ENCODE data around the gene FLVCR1.
A peak's percentile ranks its signal among the peaks of the same experiment; 100 is the strongest.

Gene FLVCR1

GRCh38 chr1:212916481-212917133 lies 58.5 kb downstream of the FLVCR1 start:
- peak; percentile 11 for DNase-seq

DNA sequence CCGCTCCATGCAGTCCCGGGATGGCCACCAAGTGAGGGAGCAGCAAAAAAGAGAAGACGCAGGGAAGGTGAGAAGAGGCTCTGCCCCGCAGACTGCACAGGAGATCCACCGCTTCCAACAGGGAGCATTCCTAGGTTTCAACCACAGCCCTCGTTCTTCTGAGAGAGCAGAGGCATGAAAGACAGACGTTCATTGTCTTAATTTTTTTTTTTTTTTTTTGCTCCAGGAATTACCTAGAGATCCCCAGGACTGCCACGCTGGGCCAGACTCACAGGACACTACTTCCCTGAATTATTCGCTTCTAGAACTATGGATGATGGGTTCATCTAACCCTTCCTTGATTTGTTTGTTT lies 59.0 kb downstream of the FLVCR1 start:
- no peak for DNase-seq

DNA sequence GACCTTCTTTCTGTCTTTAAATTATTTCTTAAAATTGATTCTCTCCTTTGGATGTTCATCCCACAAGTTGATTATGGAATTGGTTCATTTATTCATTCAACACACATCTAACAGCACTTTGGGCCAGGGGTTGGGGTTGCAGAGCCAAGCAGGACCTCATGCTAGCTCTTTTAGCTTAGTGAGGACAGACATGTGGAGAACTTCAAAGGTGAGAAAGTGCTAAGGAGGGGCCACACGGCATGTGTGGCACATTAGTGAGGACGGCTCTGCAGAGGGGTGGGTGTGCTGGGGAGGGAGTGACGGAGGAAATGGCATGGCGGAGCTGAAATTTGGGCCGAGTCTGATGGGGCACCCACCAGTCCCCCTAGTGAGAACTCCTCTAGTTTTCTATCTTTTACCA lies 59.8 kb downstream of the FLVCR1 start:
- DNase-seq, result no peak

DNA sequence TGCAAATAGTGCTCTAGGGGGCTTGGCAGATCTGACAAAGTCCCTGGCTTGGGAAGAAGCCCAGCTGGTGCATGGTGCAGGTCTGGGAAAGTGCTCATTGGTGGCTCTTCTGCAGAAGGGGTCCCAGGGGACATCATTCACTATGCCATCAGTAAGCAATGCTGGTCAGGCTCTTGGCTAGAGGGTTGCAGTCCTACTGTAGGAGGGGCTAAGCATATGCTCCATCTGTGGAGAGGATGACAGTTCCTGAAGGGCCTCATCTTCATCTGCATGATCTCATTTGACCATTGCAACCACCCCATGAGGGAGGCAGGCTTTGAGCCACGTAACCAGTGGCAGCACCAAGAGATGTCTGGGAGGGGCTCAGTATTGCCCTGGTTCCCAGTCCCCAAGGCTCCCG lies 60.7 kb downstream of the FLVCR1 start:
- DNase-seq, result no peak

GRCh38 chr1:212920246-212920645 lies 62.2 kb downstream of the FLVCR1 start:
- no peak for DNase-seq

- no peak for DNase-seq
Measured at GRCh38 chr1:212920896-212921295, 62.8 kb downstream of the FLVCR1 start.

GRCh38 chr1:212922016-212922415 lies 63.9 kb downstream of the FLVCR1 start:
- DNase-seq, result no peak

GRCh38 chr1:212926372-212926771 lies 68.3 kb downstream of the FLVCR1 start:
- DNase-seq, result no peak

DNA sequence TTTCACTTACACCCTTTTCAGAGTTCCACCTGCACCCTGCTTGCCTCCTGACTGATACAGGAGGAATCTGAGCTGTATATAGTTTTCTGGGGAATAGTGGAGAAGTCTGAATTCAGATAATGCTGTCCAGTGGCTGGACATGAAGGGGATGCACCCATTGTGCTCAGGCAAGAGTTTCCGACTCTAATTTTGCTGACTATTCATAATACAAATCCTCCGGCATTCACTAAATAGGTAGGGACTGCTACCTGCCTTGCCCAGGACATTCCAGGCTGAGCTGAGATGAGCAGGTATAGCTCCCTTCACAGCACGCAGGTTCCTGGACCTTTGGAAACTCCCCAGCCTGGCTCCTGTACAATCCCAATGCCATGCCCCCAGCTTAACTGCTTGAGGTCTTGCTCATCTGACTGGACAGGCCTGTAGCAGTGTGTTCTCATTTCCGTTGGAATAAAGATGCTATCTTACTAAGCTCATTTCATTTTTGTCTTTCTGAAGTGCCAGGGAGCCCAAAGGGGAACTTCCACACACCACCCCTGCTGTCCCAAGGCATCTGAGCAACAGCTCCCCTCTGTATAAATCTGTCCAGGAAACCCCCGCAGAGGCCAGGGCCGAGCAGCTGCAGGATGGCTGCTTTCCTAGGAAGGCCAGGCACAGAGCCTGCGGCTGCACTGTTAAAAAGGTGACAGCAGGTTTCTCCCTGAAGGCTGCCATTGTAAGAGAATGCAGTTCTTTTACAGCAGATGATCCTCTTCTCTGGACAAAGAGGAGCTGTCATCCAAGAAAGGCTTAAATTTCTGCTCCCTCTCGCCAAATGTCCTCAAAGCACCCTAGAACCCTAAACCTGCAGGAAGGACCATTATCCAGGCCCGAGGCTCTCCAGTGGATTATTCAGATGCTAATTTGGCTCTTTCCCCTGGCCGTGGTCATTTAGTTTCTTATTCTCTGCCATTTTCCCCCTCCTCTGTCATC lies 70.5 kb downstream of the FLVCR1 start:
- no peak for DNase-seq

GRCh38 chr1:212930986-212931678 lies 73.1 kb downstream of the FLVCR1 start:
- DNase-seq, result no peak

GRCh38 chr1:212933815-212934471 lies 75.9 kb downstream of the FLVCR1 start:
- no peak for DNase-seq

DNA sequence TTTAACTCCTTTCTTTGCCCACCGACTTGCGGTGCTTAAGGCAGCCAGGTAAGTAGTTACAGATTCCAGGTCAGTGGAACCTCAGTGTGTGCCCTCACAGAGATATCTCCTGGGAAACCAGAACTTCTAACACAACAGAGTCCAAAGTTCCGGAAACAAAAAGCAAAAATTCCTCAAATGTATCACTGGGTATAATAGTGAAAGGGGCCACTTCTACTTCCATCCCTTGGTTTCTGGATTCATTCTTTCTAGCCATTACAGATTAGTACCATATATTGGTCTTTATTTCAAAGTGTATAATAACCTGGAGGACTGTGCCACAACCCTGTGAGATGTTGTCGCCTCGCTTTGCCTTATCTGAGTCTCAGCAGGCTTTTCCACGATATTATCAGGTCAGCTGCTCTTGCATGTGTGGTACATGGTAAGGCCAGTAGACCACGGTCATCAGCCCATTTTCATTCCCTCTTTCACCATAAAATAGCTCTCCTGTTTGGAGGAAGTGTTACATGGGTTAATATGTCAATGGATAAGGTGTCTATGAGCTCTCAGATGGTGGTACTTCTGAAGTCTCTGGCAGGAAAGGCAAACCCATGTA lies 77.4 kb downstream of the FLVCR1 start:
- DNase-seq, result peak; percentile 17

DNA sequence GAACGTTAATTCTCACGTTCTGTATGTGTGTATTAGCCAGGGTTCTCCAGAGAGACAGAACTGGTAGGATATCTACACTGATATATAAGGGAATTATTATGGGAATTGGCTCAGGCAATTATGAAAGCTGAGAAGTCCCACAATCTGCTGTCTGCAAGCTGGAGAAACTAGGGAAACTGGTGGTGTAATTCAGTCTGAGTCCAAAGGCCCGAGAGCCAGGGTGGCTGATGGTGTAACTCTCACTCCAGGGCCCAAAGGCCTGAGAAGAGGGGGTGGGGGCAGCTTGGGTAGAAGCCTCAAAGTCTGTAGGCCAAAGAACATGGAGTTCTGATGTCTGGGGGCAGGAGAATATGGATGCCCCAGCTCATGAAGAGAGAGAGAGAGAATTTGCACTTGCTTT lies 79.0 kb downstream of the FLVCR1 start:
- DNase-seq, result no peak

- no peak for DNase-seq
Measured at GRCh38 chr1:212938846-212939245, 80.8 kb downstream of the FLVCR1 start.

- DNase-seq, result no peak
Measured at GRCh38 chr1:212941452-212941851, 83.4 kb downstream of the FLVCR1 start.

DNA sequence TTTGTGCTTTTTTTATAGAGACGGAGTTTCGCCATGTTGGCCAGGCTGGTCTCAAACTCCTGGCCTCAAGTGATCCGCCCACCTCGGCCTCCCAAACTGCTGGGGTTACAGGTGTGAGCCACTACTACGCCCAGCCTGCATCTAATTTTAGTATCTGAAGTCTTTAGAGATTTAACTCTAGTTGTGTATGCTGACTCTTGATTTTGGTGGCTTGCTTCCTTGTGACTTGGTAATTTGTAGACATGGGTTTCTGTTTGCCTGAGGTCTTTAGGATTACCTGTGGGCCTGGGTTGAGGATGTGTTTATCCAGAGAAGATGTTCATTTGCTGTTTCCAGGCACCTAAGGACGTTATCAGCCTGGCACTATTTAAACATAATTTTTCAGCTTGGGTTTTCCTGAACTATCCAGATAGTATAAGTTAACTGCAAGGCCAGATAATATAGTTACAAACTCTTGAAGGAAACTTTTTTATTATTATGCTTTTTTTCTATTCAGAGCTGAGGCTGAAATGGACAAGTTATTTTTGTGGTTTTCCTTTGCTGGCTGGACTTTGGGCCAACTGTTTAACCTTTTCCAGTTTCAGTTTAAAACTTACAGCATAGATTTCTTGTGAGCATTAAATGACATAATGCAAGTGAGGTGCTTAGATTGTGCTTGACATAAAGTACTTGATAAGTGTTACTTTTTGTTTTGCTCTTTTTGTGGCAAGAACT lies 84.8 kb downstream of the FLVCR1 start:
- no peak for DNase-seq

- DNase-seq, result no peak
Measured at GRCh38 chr1:212943393-212943710, 85.3 kb downstream of the FLVCR1 start.

DNA sequence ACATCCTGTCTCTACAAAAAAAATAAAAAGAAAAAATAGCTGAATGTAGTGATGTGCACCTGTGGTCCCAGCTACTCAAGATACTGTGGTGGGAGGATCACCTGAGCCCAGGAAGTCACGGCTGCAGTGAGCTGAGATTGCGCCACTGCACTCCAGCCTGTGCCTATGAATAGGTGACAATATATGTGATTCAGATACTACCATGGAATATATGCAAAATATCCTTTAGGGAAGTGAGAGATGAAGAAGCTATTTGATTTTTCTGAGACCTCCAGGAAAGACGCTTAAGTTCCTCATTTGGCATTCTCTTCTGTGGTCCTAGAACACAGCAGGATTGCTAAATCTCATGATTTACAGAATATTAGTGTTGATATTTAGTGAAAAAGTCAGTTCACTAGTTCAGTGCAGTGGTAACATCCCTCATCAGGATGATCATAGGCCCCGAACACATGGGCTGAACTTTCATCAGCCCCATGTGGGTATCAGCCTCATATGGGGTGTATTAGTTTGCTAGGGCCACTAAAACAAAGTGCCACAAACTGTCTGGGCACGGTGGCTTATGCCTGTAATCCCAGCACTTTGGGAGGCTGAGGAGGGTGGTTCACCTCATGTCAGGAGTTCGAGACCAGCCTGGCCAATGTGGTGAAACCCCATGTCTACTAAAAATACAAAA lies 86.3 kb downstream of the FLVCR1 start:
- DNase-seq, result no peak

- DNase-seq, result no peak
Measured at GRCh38 chr1:212945056-212945455, 87.0 kb downstream of the FLVCR1 start.

DNA sequence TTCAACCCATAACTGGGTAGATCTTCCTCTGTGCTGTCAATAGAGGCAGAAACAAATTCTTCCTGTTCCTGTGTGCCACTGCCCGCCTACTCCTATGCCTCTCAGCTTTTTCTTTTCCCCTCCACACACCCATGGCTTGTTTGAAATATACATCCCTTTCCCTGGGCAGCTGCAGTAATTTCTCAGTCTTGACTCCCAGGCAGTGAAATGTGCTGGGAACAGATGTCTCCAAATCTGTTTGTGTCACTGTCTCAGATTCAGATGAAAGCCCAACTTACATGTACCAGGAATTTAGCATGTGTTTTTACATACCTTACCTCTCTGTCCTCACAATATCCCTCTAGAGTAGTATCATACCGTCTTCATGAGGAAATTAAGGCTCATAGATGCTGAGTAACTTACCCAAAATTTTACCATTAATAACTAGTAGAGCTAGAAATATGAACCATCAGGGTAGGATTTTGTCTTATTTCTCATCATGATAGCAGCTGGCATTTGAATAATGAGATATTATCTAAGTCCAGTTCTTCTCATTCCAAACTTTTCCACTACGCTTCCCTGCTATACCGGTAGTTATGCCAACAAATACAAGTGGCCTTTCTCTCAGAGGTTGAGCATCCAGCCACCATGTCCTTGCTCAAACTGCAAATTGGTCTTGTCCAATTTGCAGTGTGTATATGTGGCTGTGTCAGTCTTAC lies 87.5 kb downstream of the FLVCR1 start:
- DNase-seq, result no peak

GRCh38 chr1:212946872-212947271 lies 88.8 kb downstream of the FLVCR1 start:
- no peak for DNase-seq

All from hematopoietic multipotent progenitor cell treated with erythropoietin and hydrocortisone succinate and interleukin-3 and kit ligand, for 8 days (in vitro differentiated cells).